T47D (cell line): ENCODE measurements around the gene RASSF9.
A peak's percentile ranks its signal among the peaks of the same experiment; 100 is the strongest.

Experiments used
- DNase-seq, 2 experiments: peaks; one replicate each; pipeline versions ENCODE4 v3.0.0 to v3.0.0-alpha.2; 2011 to 2012; ENCODE audit warnings: low read depth in 1 of 2, low spot score in 1 of 2
- JUND ChIP-seq: IDR thresholded peaks from 2 replicates; pipeline ENCODE4 v1.6.1; 2012; ENCODE audit warnings: low read depth
- in situ Hi-C: cut with HindIII; loops from 2 replicates; pipeline ENCODE4 v1.10.0; 2016; ENCODE audit warnings: low sequenced_read_pairs, low pct_unique_long_range_greater_than_20kb

The RASSF9 gene

DNA sequence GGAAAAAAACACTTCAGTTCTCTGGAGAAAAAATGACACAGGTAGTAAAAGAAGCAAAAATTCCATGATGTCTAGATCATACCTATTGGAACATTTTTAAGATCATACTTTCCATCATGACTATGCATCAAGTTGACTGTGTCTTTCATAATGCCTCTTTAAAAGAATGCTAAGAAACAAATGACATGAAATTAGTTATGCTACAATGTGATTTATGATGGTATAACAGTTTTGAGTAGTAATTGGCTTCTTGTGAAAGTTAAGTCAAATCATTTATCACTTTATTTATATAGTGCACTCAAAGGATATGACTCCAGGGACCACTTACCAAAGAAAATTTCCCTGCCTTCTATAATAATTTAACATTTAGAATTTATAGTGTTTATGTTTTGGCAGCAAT is 28.5 kb downstream of the RASSF9 start:
- TF ChIP-seq JUND, result no peak
- in situ Hi-C loops, result no loop called here
- DNase-seq, result no peak

DNA sequence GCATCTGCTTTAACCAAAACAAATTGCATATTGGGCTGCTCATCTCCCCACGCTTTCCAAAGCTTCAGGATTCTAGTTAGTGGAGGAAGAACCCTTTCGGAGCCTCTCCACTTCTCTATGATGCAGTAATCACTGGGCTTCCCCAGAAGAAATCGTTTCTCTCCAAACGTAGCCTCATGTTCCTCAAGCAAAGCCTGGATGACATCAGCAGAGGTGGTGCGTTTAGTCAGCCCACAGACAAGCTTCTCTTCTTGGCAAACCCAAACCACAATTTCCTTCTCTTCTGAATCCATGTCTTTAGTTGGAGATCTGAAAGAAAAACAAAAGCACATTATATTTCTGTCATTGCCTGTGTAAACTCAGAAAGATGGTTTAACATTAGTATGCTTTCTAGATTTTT is 30.6 kb downstream of the RASSF9 start:
- no peak for TF ChIP-seq JUND
- in situ Hi-C loops, result no loop called here
- no peak for DNase-seq

DNA sequence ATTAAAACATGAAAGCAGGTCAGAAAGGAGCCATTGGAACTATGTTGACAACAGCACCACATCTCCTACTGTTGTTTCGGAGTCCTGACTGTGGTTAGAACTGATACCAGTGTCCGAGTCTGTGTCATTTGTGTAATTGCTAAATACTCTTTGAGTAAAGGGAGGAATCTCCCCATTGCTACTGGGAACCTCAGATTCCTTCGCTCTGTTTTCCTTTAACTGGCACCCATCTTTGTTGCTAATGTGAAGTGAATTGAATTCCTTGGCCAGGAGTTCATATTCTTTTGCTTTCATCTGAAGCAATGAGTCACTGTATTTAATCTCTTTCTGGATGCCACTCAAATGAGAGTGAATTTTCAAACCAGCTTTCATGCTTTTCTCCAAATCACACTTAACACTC is 31.5 kb downstream of the RASSF9 start:
- no peak for DNase-seq
- in situ Hi-C loops, result no loop called here
- no peak for TF ChIP-seq JUND

- no peak for DNase-seq
- in situ Hi-C loops, result no loop called here
- TF ChIP-seq JUND, result no peak
Observed at GRCh38 chr12:85803923-85804322, 32.3 kb downstream of the RASSF9 start.

- DNase-seq, result no peak
- in situ Hi-C loops, result no loop called here
- no peak for TF ChIP-seq JUND
Observed at GRCh38 chr12:85803231-85803630, 33.0 kb downstream of the RASSF9 start.

GRCh38 chr12:85798122-85798521 is 38.1 kb downstream of the RASSF9 start:
- in situ Hi-C loops, result no loop called here
- no peak for TF ChIP-seq JUND
- DNase-seq, result no peak

DNA sequence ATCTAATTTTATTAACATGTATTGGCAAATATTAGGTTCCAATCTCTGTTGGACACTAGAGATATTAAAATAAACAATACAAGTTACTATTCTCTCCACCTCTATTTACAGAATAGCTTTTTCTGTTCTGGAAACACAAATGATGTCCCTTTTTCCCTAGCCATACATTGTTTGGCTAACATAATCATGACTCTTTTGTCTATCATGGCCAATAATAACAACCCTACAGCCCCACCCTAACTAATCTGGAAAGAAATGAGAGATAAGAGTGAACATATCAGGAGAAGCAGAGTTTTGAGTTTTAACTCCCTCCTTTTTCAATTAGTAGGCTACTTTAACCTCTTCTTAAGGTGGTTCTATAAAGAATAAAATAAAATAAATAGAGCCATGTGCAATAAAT is 40.2 kb downstream of the RASSF9 start:
- TF ChIP-seq JUND, result no peak
- no peak for DNase-seq
- in situ Hi-C loops, result no loop called here

DNA sequence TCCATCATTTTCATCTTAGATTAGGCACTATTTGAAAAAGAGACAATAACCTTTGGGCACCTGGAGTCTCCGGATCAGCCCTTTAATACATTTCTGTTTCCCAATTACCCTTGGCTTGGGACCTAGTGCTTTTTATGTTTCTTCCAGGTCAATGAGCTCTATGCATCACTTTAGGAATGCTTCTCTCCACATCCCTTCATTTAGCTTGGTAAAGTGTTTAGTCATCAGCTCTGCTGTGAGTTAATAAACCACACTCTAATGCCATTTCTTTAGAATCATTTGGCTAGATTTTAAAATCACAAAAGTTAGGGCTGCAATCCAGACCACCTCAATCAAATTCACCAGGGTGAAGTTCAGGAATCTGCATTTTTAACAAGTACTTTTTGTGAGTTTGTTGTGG is 41.7 kb downstream of the RASSF9 start:
- DNase-seq, result no peak
- in situ Hi-C loops, result no loop called here
- no peak for TF ChIP-seq JUND

DNA sequence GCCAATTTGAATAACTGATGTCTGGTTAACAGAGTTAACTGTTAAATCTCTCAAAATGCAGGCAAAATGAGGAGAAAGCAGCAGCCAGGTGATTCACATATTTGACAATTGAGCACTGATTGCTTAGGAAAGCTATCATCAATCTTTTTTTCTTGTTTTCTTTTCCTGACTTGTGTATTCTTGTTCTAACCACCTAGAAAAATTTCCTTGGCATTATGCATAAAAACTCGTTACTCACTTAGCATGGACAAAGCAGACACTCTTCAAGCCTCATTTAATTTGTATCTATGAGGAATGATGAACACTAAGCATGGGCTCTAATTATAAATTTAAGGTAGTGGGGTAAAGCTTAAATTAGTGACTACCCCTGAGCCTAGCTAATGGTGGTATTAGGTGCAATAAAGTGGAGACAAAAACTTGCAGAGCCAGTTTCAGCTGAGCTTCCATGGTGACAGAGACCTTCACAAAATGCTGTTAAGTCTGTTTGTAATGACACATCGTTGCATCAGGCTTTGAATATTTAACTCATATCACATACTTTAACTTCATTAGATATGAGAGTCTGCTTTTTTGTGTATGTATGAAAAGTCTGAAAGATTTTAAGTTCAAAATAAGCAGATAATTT is 52.0 kb downstream of the RASSF9 start:
- in situ Hi-C loops, result no loop called here
- no peak for TF ChIP-seq JUND
- DNase-seq, result no peak

DNA sequence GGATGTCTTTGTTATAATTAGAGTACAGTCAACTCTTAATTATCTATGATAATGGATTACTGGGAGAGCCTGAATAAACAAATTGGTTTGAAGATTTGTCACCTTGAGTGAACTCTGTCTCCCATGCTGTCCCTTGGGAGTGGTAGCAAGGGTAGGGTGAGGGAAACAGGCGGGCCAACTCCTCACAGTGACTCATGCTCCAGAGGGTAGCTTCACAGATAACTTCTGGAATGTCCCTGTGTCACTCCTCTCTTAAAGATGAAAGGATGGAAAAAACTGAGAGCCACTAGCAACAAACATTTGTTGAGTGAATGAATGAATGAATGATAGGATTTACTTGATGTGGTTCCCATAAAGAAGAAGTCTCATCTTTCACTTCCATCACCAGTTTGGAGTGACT is 53.5 kb downstream of the RASSF9 start:
- DNase-seq, result no peak
- TF ChIP-seq JUND, result no peak
- in situ Hi-C loops, result no loop called here

DNA sequence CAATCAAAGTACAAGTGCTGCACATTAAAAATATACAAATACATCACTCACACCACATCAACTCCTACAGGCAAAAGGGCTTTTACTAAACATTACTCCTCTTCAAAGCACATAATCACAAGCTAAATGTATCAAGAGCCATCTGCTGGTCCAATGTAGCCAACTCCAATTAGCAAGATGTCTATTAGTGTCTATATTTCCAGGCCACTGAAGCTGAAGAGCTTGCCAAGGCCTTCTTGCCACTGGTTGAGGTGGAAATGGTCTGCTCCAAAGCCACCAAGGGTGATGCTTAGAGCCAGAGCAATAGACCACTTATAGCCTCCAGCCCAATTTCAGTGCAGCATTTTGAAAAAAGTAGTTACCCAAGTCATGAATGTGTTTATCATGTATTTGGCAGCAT is 54.4 kb downstream of the RASSF9 start:
- no peak for TF ChIP-seq JUND
- DNase-seq, result peak in 1 of 2 experiments; percentile 36
- in situ Hi-C loops, result no loop called here

DNA sequence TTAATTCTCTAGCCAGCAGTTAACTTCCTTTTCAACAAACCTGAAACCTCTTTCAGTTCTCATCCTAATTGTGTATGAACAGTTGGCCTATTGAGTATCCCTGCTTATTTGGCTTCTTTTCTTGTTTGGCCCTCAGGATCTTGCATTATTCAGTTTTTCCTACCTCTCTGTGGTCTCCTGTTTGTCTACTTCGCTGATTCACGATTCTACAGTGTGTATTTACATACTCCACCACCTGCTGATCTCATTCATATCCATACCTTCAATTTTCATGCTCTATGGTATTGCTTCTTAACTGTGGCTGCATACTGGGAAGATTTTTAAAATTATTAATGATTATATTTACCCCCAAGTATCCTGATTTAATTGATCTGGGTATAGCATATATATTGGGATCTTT is 56.4 kb downstream of the RASSF9 start:
- TF ChIP-seq JUND, result no peak
- in situ Hi-C loops, result no loop called here
- DNase-seq, result no peak

- no peak for TF ChIP-seq JUND
- in situ Hi-C loops, result no loop called here
- no peak for DNase-seq
Observed at GRCh38 chr12:85775091-85775490, 61.1 kb downstream of the RASSF9 start.

GRCh38 chr12:85765453-85765869 is 70.7 kb downstream of the RASSF9 start:
- in situ Hi-C loops, result no loop called here
- no peak for TF ChIP-seq JUND
- DNase-seq, result peak in 1 of 2 experiments; percentile 19
